GM18867 (cell line): ENCODE results near the gene SLC6A2.
"Not testable (repeated sequence)": the region's sequence is repeated elsewhere in the genome, so short reads cannot be mapped to it uniquely, and the experiment has no call there.

ENCODE experiments used
- ATAC-seq: cut with Tn5 transposase; IDR thresholded peaks from one replicate; pipeline ENCODE4 v1.9.1; 2021; ENCODE audit warnings: mild to moderate bottlenecking, moderate library complexity; ENCODE audit not compliant: unreplicated experiment

SLC6A2 gene

DNA sequence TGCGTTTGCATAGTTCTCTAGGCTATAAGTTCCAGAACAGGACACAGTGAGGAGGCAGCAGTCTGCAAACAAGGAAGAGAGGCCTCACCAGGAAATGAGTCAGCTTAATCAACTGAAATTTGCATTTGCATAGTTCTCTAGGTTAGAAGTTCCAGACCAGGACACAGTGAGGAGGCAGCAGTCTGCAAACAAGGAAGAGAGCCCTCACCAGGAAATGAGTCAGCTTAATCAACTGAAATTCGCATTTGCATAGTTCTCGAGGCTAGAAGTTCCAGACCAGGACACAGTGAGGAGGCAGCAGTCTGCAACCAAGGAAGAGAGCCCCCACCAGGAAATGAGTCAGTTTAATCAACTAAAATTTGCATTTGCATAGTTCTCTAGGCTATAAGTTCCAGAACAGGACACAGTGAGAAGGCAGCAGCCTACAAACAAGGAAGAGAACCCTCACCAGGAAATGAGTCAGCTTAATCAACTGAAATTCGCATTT, 97.4 kb downstream of the SLC6A2 start:
- not testable (repeated sequence) for ATAC-seq
